A549 (cell line): ENCODE results near the gene TGFBI.

Experiments
- CHD4 ChIP-seq: fragments of 200-600 bp; sonication (generic); IDR thresholded peaks from 2 replicates; pipeline ENCODE4 v1.6.1; 2016; ENCODE audit warnings: antibody characterized with exemption, mild to moderate bottlenecking, borderline replicate concordance
- EP300 ChIP-seq, 2 experiments: fragments of >200 bp; sonication (Bioruptor Twin); formaldehyde crosslinking; IDR thresholded peaks; 2 replicates in 1 of 2; 3 replicates in 1 of 2; pipeline ENCODE4 v1.6.1; 2016 to 2017
- ESRRA ChIP-seq: fragments of 150-350 bp; IDR thresholded peaks from 2 replicates; pipeline ENCODE4 v1.6.1; 2014; ENCODE audit warnings: mild to moderate bottlenecking, low read length, borderline replicate concordance
- JUN ChIP-seq, 2 experiments: fragments of >200 bp; sonication (Bioruptor Twin); formaldehyde crosslinking; IDR thresholded peaks; 2 replicates in 1 of 2; 3 replicates in 1 of 2; pipeline ENCODE4 v1.6.1; 2016 to 2017
- KDM5A ChIP-seq: fragments of 200-600 bp; sonication (generic); IDR thresholded peaks from 2 replicates; pipeline ENCODE4 v1.6.1; 2016; ENCODE audit warnings: antibody characterized with exemption, mild to moderate bottlenecking
- POLR2A ChIP-seq: IDR thresholded peaks from 2 replicates; pipeline ENCODE4 v1.6.1; 2012; ENCODE audit warnings: mild to moderate bottlenecking, low read length
- RAD21 ChIP-seq, 2 experiments: fragments of >200 bp in 1 of 2; sonication (Bioruptor Twin) in 1 of 2; formaldehyde crosslinking in 1 of 2; IDR thresholded peaks in 1 of 2; conservative IDR thresholded peaks in 1 of 2; 2 replicates in 1 of 2; 3 replicates in 1 of 2; pipeline ENCODE4 v1.6.1; 2012 to 2018; ENCODE audit warnings: inconsistent platforms in 1 of 2
- RCOR1 ChIP-seq: fragments of 150-350 bp; IDR thresholded peaks from 2 replicates; pipeline ENCODE4 v1.6.1; 2014; ENCODE audit warnings: antibody characterized with exemption, low read length, low read depth
- RNF2 ChIP-seq: fragments of 200-600 bp; sonication (generic); IDR thresholded peaks from 2 replicates; pipeline ENCODE4 v1.6.1; 2016; ENCODE audit warnings: low read depth, mild to moderate bottlenecking, antibody characterized with exemption, moderate library complexity, borderline replicate concordance
- ZFP36 ChIP-seq: fragments of 450-650 bp; IDR thresholded peaks from 2 replicates; pipeline ENCODE4 v1.6.1; 2014; ENCODE audit warnings: borderline replicate concordance; ENCODE audit not compliant: partially characterized antibody
- TF ChIP-seq, protein P1 (sequence below): fragments of >200 bp; sonication (Bioruptor Twin); formaldehyde crosslinking; IDR thresholded peaks from 3 replicates; pipeline ENCODE4 v1.5.1; 2016

DNA sequence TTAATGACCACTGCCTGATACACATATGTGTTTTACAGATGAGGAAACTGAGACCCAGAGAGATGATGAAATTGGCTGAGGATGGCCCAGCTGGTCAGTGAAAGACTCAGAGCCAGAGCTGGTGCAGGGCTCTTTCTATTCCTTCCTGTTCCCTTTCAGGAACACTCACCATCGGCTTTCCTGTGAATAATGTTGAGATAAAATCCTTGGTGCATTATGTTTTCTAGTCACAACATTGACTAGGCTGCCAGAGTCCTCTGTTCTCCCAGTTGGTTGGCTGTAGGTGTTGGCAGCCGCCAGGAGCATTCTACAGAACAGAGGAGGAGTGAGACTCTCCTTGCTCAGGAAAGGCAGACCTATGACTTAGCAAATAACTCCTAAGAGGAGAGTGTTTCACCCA is 14.8 kb downstream of the TGFBI start:
- TF ChIP-seq RNF2 (no peak), ESRRA (no peak), RAD21 (conservative IDR thresholded peaks at IDR 0.05 in 1 of 2, IDR thresholded peaks at IDR 0.05 in 1 of 2) (no peak), KDM5A (no peak), RCOR1 (no peak), POLR2A (no peak), ZFP36 (no peak), JUN (IDR thresholded peaks at IDR 0.05) (no peak), CHD4 (no peak), EP300 (IDR thresholded peaks at IDR 0.05) (no peak)
- TF ChIP-seq, protein P1, sequence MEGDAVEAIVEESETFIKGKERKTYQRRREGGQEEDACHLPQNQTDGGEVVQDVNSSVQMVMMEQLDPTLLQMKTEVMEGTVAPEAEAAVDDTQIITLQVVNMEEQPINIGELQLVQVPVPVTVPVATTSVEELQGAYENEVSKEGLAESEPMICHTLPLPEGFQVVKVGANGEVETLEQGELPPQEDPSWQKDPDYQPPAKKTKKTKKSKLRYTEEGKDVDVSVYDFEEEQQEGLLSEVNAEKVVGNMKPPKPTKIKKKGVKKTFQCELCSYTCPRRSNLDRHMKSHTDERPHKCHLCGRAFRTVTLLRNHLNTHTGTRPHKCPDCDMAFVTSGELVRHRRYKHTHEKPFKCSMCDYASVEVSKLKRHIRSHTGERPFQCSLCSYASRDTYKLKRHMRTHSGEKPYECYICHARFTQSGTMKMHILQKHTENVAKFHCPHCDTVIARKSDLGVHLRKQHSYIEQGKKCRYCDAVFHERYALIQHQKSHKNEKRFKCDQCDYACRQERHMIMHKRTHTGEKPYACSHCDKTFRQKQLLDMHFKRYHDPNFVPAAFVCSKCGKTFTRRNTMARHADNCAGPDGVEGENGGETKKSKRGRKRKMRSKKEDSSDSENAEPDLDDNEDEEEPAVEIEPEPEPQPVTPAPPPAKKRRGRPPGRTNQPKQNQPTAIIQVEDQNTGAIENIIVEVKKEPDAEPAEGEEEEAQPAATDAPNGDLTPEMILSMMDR = no peak
